MM.1S (cell line): Measurements from ENCODE around the gene EFNA5.

ENCODE experiments used
- DNase-seq: peaks from one replicate; pipeline ENCODE4 v3.0.0-alpha.2; 2015
- H2AFZ ChIP-seq: fragments of 300-600 bp; sonication (generic); 2 replicates; pipeline ENCODE4 v1.6.0; 2016; ENCODE audit warnings: antibody characterized with exemption, low read length
- H3F3A ChIP-seq: fragments of 300-600 bp; sonication (generic); 2 replicates; pipeline ENCODE4 v1.6.1; 2016; ENCODE audit warnings: mild to moderate bottlenecking, antibody characterized with exemption, low read length, moderate library complexity, mixed read lengths; ENCODE audit not compliant: insufficient read depth
- H3K27ac ChIP-seq: fragments of 300-600 bp; sonication (generic); 2 replicates; pipeline ENCODE4 v1.5.1; 2016; ENCODE audit warnings: mild to moderate bottlenecking, low read length
- H3K27me3 ChIP-seq: fragments of 300-600 bp; sonication (generic); replicated peaks from 2 replicates; pipeline ENCODE4 v1.6.0; 2016; ENCODE audit warnings: low read length; ENCODE audit not compliant: insufficient read depth
- H3K36me3 ChIP-seq: fragments of 300-600 bp; sonication (generic); replicated peaks from 2 replicates; pipeline ENCODE4 v1.6.1; 2016; ENCODE audit warnings: mild to moderate bottlenecking, low read length, mixed read lengths; ENCODE audit not compliant: insufficient read depth
- H3K4me1 ChIP-seq: fragments of 300-600 bp; sonication (generic); 2 replicates; pipeline ENCODE4 v1.6.1; 2016; ENCODE audit warnings: low read length, mixed read lengths
- H3K4me2 ChIP-seq: fragments of 300-600 bp; sonication (generic); 2 replicates; pipeline ENCODE4 v1.6.0; 2016; ENCODE audit warnings: low read depth, low read length
- H3K4me3 ChIP-seq: fragments of 300-600 bp; sonication (generic); 2 replicates; pipeline ENCODE4 v1.5.1; 2016; ENCODE audit warnings: low read length, mixed read lengths
- H3K79me2 ChIP-seq: fragments of 300-600 bp; sonication (generic); 2 replicates; pipeline ENCODE4 v1.6.1; 2016; ENCODE audit warnings: mixed run types, low read length, mixed read lengths
- H3K9ac ChIP-seq: fragments of 300-600 bp; sonication (generic); 2 replicates; pipeline ENCODE4 v1.6.1; 2016; ENCODE audit warnings: low read length, mixed read lengths
- H3K9me2 ChIP-seq: fragments of 300-600 bp; sonication (generic); replicated peaks from 2 replicates; pipeline ENCODE4 v1.6.1; 2016; ENCODE audit warnings: mild to moderate bottlenecking, low read length, mixed read lengths; ENCODE audit not compliant: insufficient read depth
- H3K9me3 ChIP-seq: fragments of 300-600 bp; sonication (generic); replicated peaks from 2 replicates; pipeline ENCODE4 v1.6.1; 2016; ENCODE audit warnings: mild to moderate bottlenecking, low read length, mixed read lengths; ENCODE audit not compliant: insufficient read depth
- H4K20me1 ChIP-seq: fragments of 300-600 bp; sonication (generic); 2 replicates; pipeline ENCODE4 v1.6.1; 2016; ENCODE audit warnings: mild to moderate bottlenecking, low read length, moderate library complexity, mixed read lengths; ENCODE audit not compliant: insufficient read depth
- CTCF ChIP-seq: fragments of 300-600 bp; sonication (generic); IDR thresholded peaks from 2 replicates; pipeline ENCODE4 v1.5.1; 2016; ENCODE audit warnings: antibody characterized with exemption, low read length, mixed read lengths
- EZH2 ChIP-seq: fragments of 300-600 bp; sonication (generic); optimal IDR thresholded peaks from 2 replicates; pipeline ENCODE3; 2017; ENCODE audit warnings: low read depth, mild to moderate bottlenecking, antibody characterized with exemption, low read length, mixed read lengths
- EZH2phosphoT487 ChIP-seq: fragments of 300-600 bp; sonication (generic); IDR thresholded peaks from 2 replicates; pipeline ENCODE4 v1.6.1; 2018; ENCODE audit warnings: antibody characterized with exemption, low read length

The EFNA5 gene

GRCh38 chr5:107458322-107458721, 212.4 kb downstream of the EFNA5 start:
- H3F3A ChIP-seq = no peaks in the 10 kb centered on the region
- no peak for TF ChIP-seq CTCF
- no peak for TF ChIP-seq EZH2
- no peak for TF ChIP-seq EZH2phosphoT487
- no peaks in the 10 kb centered on the region for H4K20me1 ChIP-seq
- no peak overlapping the region for H3K4me3 ChIP-seq
- no peak overlapping the region for H2AFZ ChIP-seq
- DNase-seq = no peak
- no peak overlapping the region for H3K9ac ChIP-seq
- H3K27ac ChIP-seq = no peak overlapping the region
- no peaks in the 10 kb centered on the region for H3K27me3 ChIP-seq
- H3K4me2 ChIP-seq = no peak overlapping the region
- H3K4me1 ChIP-seq = no peaks in the 10 kb centered on the region
- H3K79me2 ChIP-seq = no peaks in the 10 kb centered on the region
- H3K9me3 ChIP-seq = no peaks in the 10 kb centered on the region
- H3K36me3 ChIP-seq = no peaks in the 10 kb centered on the region
- no peaks in the 10 kb centered on the region for H3K9me2 ChIP-seq

GRCh38 chr5:107457881-107458280, 212.9 kb downstream of the EFNA5 start:
- H3F3A ChIP-seq = no peaks in the 10 kb centered on the region
- no peak for DNase-seq
- H3K4me2 ChIP-seq = no peak overlapping the region
- H3K4me1 ChIP-seq = no peaks in the 10 kb centered on the region
- no peak overlapping the region for H3K27ac ChIP-seq
- no peaks in the 10 kb centered on the region for H3K27me3 ChIP-seq
- H3K9me3 ChIP-seq = no peaks in the 10 kb centered on the region
- no peaks in the 10 kb centered on the region for H3K36me3 ChIP-seq
- no peak overlapping the region for H3K9ac ChIP-seq
- no peaks in the 10 kb centered on the region for H4K20me1 ChIP-seq
- TF ChIP-seq EZH2 = no peak
- no peak for TF ChIP-seq CTCF
- TF ChIP-seq EZH2phosphoT487 = no peak
- no peak overlapping the region for H3K4me3 ChIP-seq
- H3K9me2 ChIP-seq = no peaks in the 10 kb centered on the region
- H2AFZ ChIP-seq = no peak overlapping the region
- no peaks in the 10 kb centered on the region for H3K79me2 ChIP-seq

- Histone ChIP-seq H3K4me1 (no peaks in the 10 kb centered on the region), H3K79me2 (no peaks in the 10 kb centered on the region), H3K4me2 (no peak overlapping the region), H2AFZ (no peak overlapping the region), H3K9me3 (no peaks in the 10 kb centered on the region), H3K27me3 (no peaks in the 10 kb centered on the region), H3K9ac (no peak overlapping the region), H3F3A (no peaks in the 10 kb centered on the region), H3K36me3 (no peaks in the 10 kb centered on the region), H4K20me1 (no peaks in the 10 kb centered on the region), H3K4me3 (no peak overlapping the region), H3K27ac (no peak overlapping the region), H3K9me2 (no peaks in the 10 kb centered on the region)
- no peak for TF ChIP-seq EZH2phosphoT487
- TF ChIP-seq CTCF = no peak
- no peak for TF ChIP-seq EZH2
- no peak for DNase-seq
These were observed 213.6 kb downstream of the EFNA5 start for GRCh38 chr5:107457138-107457537.
